H1 (cell line): ENCODE data around the gene FANCD2. TPM values are rescaled to one million over a fixed set of nuclear protein-coding genes. Genes with fewer than 3 reads are reported as not detected.

Source experiments
- CBX5 ChIP-seq: fragments of 300-800, 300-1000 bp; sonication (generic); IDR thresholded peaks from 2 replicates; pipeline ENCODE4 v1.7.1; 2016; ENCODE audit warnings: antibody characterized with exemption, low read length, low read depth
- FOSL1 ChIP-seq: IDR thresholded peaks from 2 replicates; pipeline ENCODE4 v1.6.1; 2011; ENCODE audit warnings: mild to moderate bottlenecking, low read depth, low read length, moderate library complexity; ENCODE audit not compliant: insufficient read depth
- NANOG ChIP-seq: IDR thresholded peaks from 2 replicates; pipeline ENCODE4 v1.6.1; 2011; ENCODE audit warnings: low read length, low read depth, mild to moderate bottlenecking, inconsistent platforms; ENCODE audit not compliant: insufficient read depth, poor library complexity, severe bottlenecking
- RAD21 ChIP-seq, 2 experiments: IDR thresholded peaks in 1 of 2; conservative IDR thresholded peaks in 1 of 2; 2 replicates each; pipeline ENCODE4 v1.6.1; 2011; ENCODE audit warnings: low read depth in 2 of 2, low read length in 2 of 2, improper control_type of control experiment in 1 of 2, inconsistent platforms in 1 of 2, mild to moderate bottlenecking in 1 of 2, moderate library complexity in 1 of 2
- polyA plus RNA-seq, 7 experiments: library from polyadenylated mRNA; depleted of rRNA in 3 of 7; stranded (reverse) in 5 of 7; unstranded in 2 of 7; fragments of >200 nt in 5 of 7; fragments of 200-250 nt in 2 of 7; gene quantifications; 1 replicate in 5 of 7; 2 replicates in 1 of 7; 4 replicates in 1 of 7; pipeline versions ENCODE4 v1.2.1 to v1.2.3, GENCODE V29; 2011 to 2013; ENCODE audit warnings: missing spikeins in 2 of 7, mixed read lengths in 2 of 7
- total RNA-seq: library from RNA; stranded (reverse); fragmentation: NEBNext Ultra II Directional; extraction: Animal tissue kit (Norgen Biotek cat#: 25700); gene quantifications from 2 replicates; pipeline ENCODE4 v1.2.1, GENCODE V29; 2021

Gene FANCD2
- total and polyA plus RNA-seq, 2 of the 8 experiments (the other 6 are each of a cell fraction or from before 2014, with no cell fraction given): 33.1 to 77.8 TPM

DNA sequence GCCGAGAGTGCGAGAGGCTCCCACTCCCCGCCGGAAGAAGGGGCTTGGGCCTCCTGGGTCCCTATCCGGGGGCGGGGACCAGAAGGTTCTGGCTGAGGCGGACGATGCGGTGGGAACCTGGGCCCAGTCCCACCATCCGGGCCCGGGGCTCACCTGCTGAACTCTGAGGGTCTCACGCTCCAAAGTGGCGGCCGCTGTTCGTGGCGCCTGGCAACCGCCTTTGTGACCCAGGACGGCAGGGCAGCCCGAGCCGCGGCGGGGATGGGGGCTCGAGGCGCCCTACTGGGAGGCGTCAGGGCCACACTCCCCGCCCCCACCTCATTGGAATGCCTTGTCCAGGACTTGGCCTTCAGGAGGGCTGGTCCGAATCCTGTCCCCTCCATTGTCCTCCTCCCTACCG is 81.9 kb downstream of the FANCD2 start, which contains the start of gene FANCD2OS (continued):
- no peak for TF ChIP-seq RAD21 (IDR thresholded peaks at IDR 0.05 in 1 of 2, conservative IDR thresholded peaks at IDR 0.05 in 1 of 2; ENCODE audit: low read depth in 2 of 2, low read length in 2 of 2)
- TF ChIP-seq CBX5: no peak
- no peak for TF ChIP-seq NANOG
- TF ChIP-seq FOSL1: no peak
